HG03196 (cell line): Measurements from ENCODE around the gene CNDP2.
"Not testable (repeated sequence)": the region's sequence is repeated elsewhere in the genome, so short reads cannot be mapped to it uniquely, and the experiment has no call there.

Experiments
- ATAC-seq: cut with Tn5 transposase; IDR thresholded peaks from one replicate; pipeline ENCODE4 v1.9.1; 2021; ENCODE audit not compliant: unreplicated experiment

Gene CNDP2

GRCh38 chr18:74516271-74517235, 20.4 kb downstream of the CNDP2 start:
- ATAC-seq = no peak

GRCh38 chr18:74517236-74517630, 21.1 kb downstream of the CNDP2 start:
- ATAC-seq = no peak

GRCh38 chr18:74518456-74519295, 22.5 kb downstream of the CNDP2 start:
- no peak for ATAC-seq

GRCh38 chr18:74519320-74520095, 23.3 kb downstream of the CNDP2 start:
- ATAC-seq = no peak

- ATAC-seq = no peak
These were observed 24.1 kb downstream of the CNDP2 start for GRCh38 chr18:74520096-74520833.

- no peak for ATAC-seq
These were observed 25.0 kb downstream of the CNDP2 start for GRCh38 chr18:74521068-74521725.

- ATAC-seq = no peak
These were observed 26.7 kb downstream of the CNDP2 start for GRCh38 chr18:74522635-74523548.

- no peak for ATAC-seq
These were observed 27.9 kb downstream of the CNDP2 start for GRCh38 chr18:74524097-74524496.

- not testable (repeated sequence) for ATAC-seq
These were observed 28.8 kb downstream of the CNDP2 start for GRCh38 chr18:74524915-74525314.

GRCh38 chr18:74525741-74526140, 29.6 kb downstream of the CNDP2 start:
- ATAC-seq = no peak

GRCh38 chr18:74526488-74526887, 30.3 kb downstream of the CNDP2 start:
- no peak for ATAC-seq

GRCh38 chr18:74528478-74528877, 32.3 kb downstream of the CNDP2 start:
- ATAC-seq = peak; percentile 41

- ATAC-seq = no peak
These were observed 32.8 kb downstream of the CNDP2 start for GRCh38 chr18:74528913-74529312.

GRCh38 chr18:74529378-74529777, 33.2 kb downstream of the CNDP2 start:
- ATAC-seq = no peak

- no peak for ATAC-seq
These were observed 33.8 kb downstream of the CNDP2 start for GRCh38 chr18:74529811-74530583.

- no peak for ATAC-seq
These were observed 34.4 kb downstream of the CNDP2 start for GRCh38 chr18:74530584-74530862.

GRCh38 chr18:74531043-74531442, 34.9 kb downstream of the CNDP2 start:
- ATAC-seq = no peak

GRCh38 chr18:74532511-74533025, 36.4 kb downstream of the CNDP2 start:
- no peak for ATAC-seq
